Fibroblast of skin of left quadriceps (primary cell): ENCODE data around the gene PSD4.
A peak's percentile ranks its signal among the peaks of the same experiment; 100 is the strongest.

ENCODE experiments used
- DNase-seq, 2 experiments: peaks; one replicate each; pipeline ENCODE4 v3.0.0-alpha.2; 2013; ENCODE audit warnings: low read depth in 2 of 2

PSD4 gene

GRCh38 chr2:113221846-113222245 is 48.1 kb downstream of the PSD4 start:
- no peak for DNase-seq

- no peak for DNase-seq
Observed at GRCh38 chr2:113223813-113224212, 50.0 kb downstream of the PSD4 start.

- DNase-seq = no peak
Observed at GRCh38 chr2:113224647-113225236, 51.0 kb downstream of the PSD4 start.

GRCh38 chr2:113225263-113226259 is 51.8 kb downstream of the PSD4 start:
- DNase-seq = no peak

- no peak for DNase-seq
Observed at GRCh38 chr2:113226462-113226861, 52.7 kb downstream of the PSD4 start.

- no peak for DNase-seq
Observed at GRCh38 chr2:113227290-113227689, 53.5 kb downstream of the PSD4 start.

- no peak for DNase-seq
Observed at GRCh38 chr2:113227698-113228097, 53.9 kb downstream of the PSD4 start.

GRCh38 chr2:113228351-113228750 is 54.6 kb downstream of the PSD4 start:
- no peak for DNase-seq

- no peak for DNase-seq
Observed at GRCh38 chr2:113228991-113229716, 55.4 kb downstream of the PSD4 start.

GRCh38 chr2:113229795-113230194 is 56.0 kb downstream of the PSD4 start:
- no peak for DNase-seq

- no peak for DNase-seq
Observed at GRCh38 chr2:113230531-113230930, 56.8 kb downstream of the PSD4 start.

GRCh38 chr2:113231064-113231463 is 57.3 kb downstream of the PSD4 start:
- no peak for DNase-seq

GRCh38 chr2:113232123-113232522 is 58.4 kb downstream of the PSD4 start:
- DNase-seq = no peak

GRCh38 chr2:113232740-113233139 is 59.0 kb downstream of the PSD4 start:
- no peak for DNase-seq

GRCh38 chr2:113233593-113234550 is 60.1 kb downstream of the PSD4 start:
- no peak for DNase-seq

- DNase-seq = no peak
Observed at GRCh38 chr2:113234721-113235346, 61.1 kb downstream of the PSD4 start.

- peak in 1 of 2 experiments; percentile 25 for DNase-seq
Observed at GRCh38 chr2:113235347-113236226, 61.8 kb downstream of the PSD4 start.

GRCh38 chr2:113236367-113237159 is 62.8 kb downstream of the PSD4 start:
- no peak for DNase-seq

- no peak for DNase-seq
Observed at GRCh38 chr2:113237604-113238160, 63.9 kb downstream of the PSD4 start.
